ENCODE results near the gene DGKG. TPM values are rescaled to one million over a fixed set of nuclear protein-coding genes. Genes with fewer than 3 reads are reported as not detected.

Gene DGKG
- 1 to 10 TPM; 6.2 to 7.6 TPM for total RNA-seq
- polyA plus RNA-seq (ENCODE audit: insufficient read length in 6 of 6) = 1 to 10 TPM; 4.2 to 5.7 (median 5.1) TPM
- long read RNA-seq, donor 1, partial matches to known transcripts = 0 of 1 reads
- long read RNA-seq, donor 1, other reads (novel, unspliced or antisense) = 0 of 1 reads
- long read RNA-seq, donor 2, partial matches to known transcripts = 0 of 1 reads
- long read RNA-seq, donor 2, other reads (novel, unspliced or antisense) = 0 of 1 reads
- long read RNA-seq, donor 3 = 0 reads
- long read RNA-seq, donor 4, partial matches to known transcripts = 0 of 1 reads
- long read RNA-seq, donor 4, other reads (novel, unspliced or antisense) = 0 of 1 reads
- long read RNA-seq, donor 5 = 0 reads
- long read RNA-seq, donor 6 = 0 reads
- long read RNA-seq, donor 7 = 0 reads
- long read RNA-seq, donor 8 = 0 reads
- long read RNA-seq, donor 9 = 0 reads
- long read RNA-seq, donor 10, partial matches to known transcripts = 3 of 4 reads
- long read RNA-seq, donor 10, other reads (novel, unspliced or antisense) = 0 of 4 reads
- long read RNA-seq, donor 11 = 0 reads
- long read RNA-seq, donor 12, partial matches to known transcripts = 0 of 1 reads
- long read RNA-seq, donor 12, other reads (novel, unspliced or antisense) = 0 of 1 reads

GRCh38 chr3:186361762-186362536 is at the start of gene DGKG:
Gene DGKG, minus strand, starts transcription at chr3:186362234. Its CDS starts 41,775 bp downstream, at chr3:186320459.
- Histone ChIP-seq H3K36me3 (no peaks in the 10 kb centered on the region), H3K27ac (peak within 1 kb of the TSS; percentile 26 to 67), H3K4me1 (peaks cover 0 to 56% of the 10 kb centered on the region in 2 donors), H3K9me3 (no peaks in the 10 kb centered on the region), H3K4me3 (peak within 1 kb of the TSS; percentile 22 to 52), H3K27me3 (peaks cover 27 to 60% of the 10 kb centered on the region in 2 donors)
- no peak for TF ChIP-seq CTCF (IDR thresholded peaks at IDR 0.05)
- intact Hi-C loops (cut with DNase I) = no loop called here
- ATAC-seq (peak; percentile 89), DNase-seq (peak in 2 of 4 donors; percentile 66 to 94)

- intact Hi-C loops (cut with DNase I) = no loop called here
- no peak for TF ChIP-seq CTCF (IDR thresholded peaks at IDR 0.05)
- H3K27me3 ChIP-seq = no peaks in the 10 kb centered on the region
- no peak for DNase-seq
- H3K27ac ChIP-seq = no peak overlapping the region
- H3K4me3 ChIP-seq = no peak overlapping the region
- H3K4me1 ChIP-seq = peaks cover 11 to 22% of the 10 kb centered on the region in 2 donors
- ATAC-seq = no peak
- H3K9me3 ChIP-seq = no peaks in the 10 kb centered on the region
- H3K36me3 ChIP-seq = no peaks in the 10 kb centered on the region
Measured at GRCh38 chr3:186411089-186411488, 49.1 kb upstream of the DGKG start.

GRCh38 chr3:186406669-186407635 is 44.9 kb upstream of the DGKG start:
- DNase-seq (peak in 1 of 4 donors; percentile 28), ATAC-seq (no peak)
- H3K27ac ChIP-seq = no peak overlapping the region

GRCh38 chr3:186401556-186401955 is 39.5 kb upstream of the DGKG start:
- ATAC-seq (no peak), DNase-seq (no peak)
- H3K27ac ChIP-seq = no peak overlapping the region
- H3K9me3 ChIP-seq = no peaks in the 10 kb centered on the region
- no peak for TF ChIP-seq CTCF (IDR thresholded peaks at IDR 0.05)
- H3K4me1 ChIP-seq = no peaks in the 10 kb centered on the region
- intact Hi-C loops (cut with DNase I) = no loop called here
- H3K4me3 ChIP-seq = no peak overlapping the region
- H3K27me3 ChIP-seq = no peaks in the 10 kb centered on the region
- H3K36me3 ChIP-seq = no peaks in the 10 kb centered on the region

More at GRCh38 chr3:186406669-186407635, 44.9 kb upstream of the DGKG start:
- intact Hi-C loops (cut with DNase I) = no loop called here
- H3K9me3 ChIP-seq = no peaks in the 10 kb centered on the region
- H3K27me3 ChIP-seq = no peaks in the 10 kb centered on the region
- no peak for TF ChIP-seq CTCF (IDR thresholded peaks at IDR 0.05)
- H3K4me1 ChIP-seq = no peaks in the 10 kb centered on the region
- H3K4me3 ChIP-seq = no peak overlapping the region
- no peaks in the 10 kb centered on the region for H3K36me3 ChIP-seq

Data from left lung (tissue), 14 donors.